HG03039 (cell line): ENCODE results near the gene LIPC.

ENCODE experiments used
- ATAC-seq: cut with Tn5 transposase; IDR thresholded peaks from one replicate; pipeline ENCODE4 v1.9.1; 2021; ENCODE audit warnings: mild to moderate bottlenecking, moderate library complexity; ENCODE audit not compliant: unreplicated experiment

LIPC gene

GRCh38 chr15:58433597-58434333, 2.0 kb downstream of the LIPC start:
- ATAC-seq = no peak

GRCh38 chr15:58434334-58434875, 2.6 kb downstream of the LIPC start:
- no peak for ATAC-seq

DNA sequence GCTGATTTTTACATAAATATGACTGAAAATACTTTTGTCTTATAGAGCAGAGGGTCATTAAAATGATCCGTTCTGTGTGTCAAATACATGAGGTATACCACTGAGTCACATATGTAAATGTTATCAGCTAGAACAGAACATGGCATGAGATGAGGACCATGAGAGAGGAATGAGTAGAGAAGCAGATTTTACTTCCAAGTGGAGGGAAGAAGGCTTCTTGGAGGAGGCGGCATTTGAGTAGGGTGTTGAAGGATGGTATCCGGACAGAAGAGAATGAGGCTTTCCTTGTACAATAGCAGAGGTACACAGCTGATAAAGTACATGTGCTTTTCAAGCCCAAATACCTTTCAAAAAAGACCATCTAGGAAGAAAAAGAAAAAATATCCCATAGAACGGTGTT, 4.8 kb downstream of the LIPC start:
- no peak for ATAC-seq

- ATAC-seq = no peak
Measured at GRCh38 chr15:58437531-58438105, 5.8 kb downstream of the LIPC start.

- no peak for ATAC-seq
Measured at GRCh38 chr15:58438111-58438510, 6.3 kb downstream of the LIPC start.

GRCh38 chr15:58438956-58439355, 7.2 kb downstream of the LIPC start:
- ATAC-seq = no peak

DNA sequence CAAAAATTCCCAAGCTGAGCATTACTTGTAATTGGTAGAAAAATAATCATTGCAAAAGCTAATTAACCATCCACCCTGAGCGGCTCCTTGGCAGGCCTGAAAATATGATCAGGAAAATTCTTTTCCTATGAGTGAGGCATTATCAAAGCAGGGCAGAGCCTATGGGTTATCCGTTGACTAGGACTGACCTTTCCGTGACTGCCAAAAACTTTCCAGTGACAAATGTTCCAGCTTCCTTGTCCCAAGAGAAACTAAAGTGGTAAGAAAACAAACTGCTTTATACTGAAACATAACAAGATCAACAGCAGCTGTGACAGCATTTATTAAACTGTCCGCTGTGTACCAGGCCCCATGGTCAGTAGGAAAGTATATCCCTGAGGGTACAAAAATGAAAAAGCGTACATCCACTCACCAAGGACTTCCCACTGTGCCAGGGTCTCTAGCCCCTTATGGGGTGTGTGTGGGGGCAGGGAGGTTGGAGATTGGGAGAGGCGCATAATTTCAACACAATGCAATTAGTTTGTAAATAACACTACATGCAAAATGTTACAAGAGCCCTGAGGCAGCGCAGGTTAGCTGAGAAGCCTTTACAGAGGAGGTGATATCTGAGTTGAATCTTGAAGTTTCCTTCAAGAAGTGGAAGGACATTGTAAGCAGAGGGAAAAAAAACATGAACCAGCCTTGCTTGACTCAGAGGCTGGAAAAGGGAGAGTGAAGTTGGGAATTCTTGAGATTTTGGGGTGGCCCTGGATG, 8.5 kb downstream of the LIPC start:
- ATAC-seq = no peak

DNA sequence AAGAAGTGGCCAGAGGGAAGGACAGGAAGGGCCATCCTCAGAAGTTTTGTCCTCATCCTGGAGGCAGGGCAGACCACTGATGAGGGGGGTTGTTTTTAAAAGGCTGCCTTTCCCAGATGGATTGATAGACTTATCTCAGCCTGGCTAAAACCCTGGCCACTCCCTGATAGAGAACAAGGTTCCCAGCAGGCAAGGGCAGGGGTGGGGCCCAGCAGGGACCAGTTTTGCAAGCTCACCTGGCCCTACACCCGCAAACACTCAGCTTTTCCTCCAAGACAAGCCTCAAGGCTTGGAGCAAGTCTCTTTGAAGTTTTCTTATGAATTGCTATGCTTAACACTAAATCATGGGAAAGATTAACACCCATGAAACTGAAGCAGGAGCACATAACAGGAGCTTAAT, 9.1 kb downstream of the LIPC start:
- ATAC-seq = no peak

GRCh38 chr15:58441376-58442070, 9.7 kb downstream of the LIPC start:
- no peak for ATAC-seq

DNA sequence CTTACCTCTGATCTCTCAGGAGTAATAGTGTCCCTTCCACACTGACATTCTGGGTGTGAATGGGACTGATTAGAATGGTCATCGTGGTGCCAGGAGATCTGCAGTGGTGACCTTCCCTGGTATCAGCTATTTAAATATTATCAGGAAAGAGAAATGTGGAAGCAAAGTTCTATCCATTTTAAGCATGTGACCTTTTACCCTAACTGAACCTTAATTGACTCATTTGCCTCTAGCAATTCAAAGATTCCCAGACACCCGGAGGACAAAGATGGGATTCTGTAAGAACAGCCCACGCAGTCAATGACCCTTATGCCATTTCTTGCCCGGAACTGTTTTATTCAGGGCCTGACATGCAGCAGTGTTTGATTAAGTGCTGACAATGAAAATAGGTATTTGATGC, 10.3 kb downstream of the LIPC start:
- ATAC-seq = no peak

DNA sequence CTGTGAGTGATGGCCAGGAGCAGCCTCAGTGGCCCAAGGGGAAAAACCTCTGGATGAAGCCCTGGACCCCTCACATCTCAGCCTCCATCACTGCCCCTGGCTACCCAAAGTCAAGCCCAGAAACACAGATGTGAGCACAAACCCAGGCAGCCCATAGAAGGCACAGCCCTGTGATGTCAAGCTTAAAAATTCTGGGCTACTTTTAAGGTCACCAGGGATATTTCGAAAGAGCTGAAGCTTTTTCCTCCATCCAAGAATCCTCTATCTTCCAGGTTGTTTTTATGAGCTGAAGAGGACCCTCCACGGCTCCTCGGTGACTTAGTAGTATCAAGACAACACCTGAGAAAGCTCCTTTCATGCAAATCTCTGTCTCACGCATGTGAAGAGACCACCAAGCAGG, 11.5 kb downstream of the LIPC start:
- no peak for ATAC-seq

DNA sequence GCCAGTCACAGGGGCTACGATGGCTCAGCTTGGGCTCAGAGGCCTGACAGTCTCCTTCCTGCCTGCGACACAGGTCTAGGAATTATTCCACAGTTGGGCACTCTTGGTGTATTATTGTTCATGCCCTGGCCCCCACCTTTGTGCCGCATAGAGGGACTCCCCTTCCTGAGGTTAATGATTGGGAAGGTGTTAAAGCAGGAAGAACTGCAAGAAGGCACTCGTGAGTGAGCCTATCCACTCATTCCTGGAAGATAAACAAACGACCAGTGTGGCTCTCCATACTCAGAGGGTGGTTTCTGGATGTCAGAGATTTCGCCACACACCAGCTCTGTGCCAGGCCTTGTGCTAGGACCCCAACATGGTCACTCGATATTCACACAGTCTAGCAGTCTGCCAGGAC, 12.3 kb downstream of the LIPC start:
- ATAC-seq = no peak

GRCh38 chr15:58444658-58445332, 13.0 kb downstream of the LIPC start:
- ATAC-seq = no peak

DNA sequence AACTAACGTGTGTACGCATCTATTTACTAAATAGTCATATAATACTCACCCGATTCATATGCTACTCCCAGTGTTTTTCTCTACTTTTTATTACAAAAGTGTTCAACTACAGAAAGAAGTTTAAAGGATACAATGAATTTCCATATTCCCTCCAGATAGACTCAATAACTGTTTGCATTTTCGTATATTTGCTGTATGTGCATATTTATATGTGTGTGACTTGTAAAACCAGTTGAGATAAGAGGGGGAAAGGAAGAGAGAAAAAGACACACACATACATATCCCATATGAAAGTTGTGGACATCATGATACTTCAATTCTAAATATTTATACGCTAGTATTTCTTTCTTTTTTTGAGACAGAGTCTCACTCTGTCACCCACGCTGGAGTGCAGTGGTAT, 14.1 kb downstream of the LIPC start:
- ATAC-seq = no peak

GRCh38 chr15:58446521-58446920, 14.7 kb downstream of the LIPC start:
- no peak for ATAC-seq

DNA sequence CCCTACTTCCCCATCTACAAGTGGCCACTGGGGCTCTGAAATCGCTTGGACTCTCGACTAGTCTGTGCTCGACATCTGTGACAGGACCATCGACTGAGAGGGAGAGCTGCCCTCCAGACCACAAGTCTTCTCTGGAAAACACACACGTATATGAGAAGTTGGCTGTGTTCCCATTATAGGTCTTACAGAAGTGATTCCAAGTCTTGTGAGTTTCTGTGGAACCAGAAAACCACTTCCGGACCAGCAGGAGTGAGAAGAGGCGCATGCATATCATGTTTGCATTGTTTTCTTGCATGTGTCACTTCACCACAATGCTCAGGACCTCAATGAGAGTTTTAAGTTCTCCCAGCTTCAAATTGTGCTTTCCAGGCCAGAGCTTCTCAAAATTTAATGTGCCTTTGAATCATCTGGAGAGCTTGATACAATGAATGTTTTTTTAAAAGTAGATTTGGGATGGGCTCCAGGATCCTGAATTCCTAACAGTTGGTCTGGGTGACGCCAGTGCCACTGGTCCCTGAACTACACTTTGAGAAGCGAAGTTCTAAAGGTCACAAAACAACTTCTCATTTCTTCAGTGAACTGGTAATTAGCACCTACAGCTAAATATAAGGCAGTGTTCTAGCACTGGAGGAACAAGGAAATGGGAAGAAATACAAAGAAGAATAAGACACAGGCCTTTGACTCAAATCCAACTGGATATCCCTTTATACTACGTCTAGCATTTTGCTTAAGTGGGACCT, 15.7 kb downstream of the LIPC start:
- ATAC-seq = no peak

- no peak for ATAC-seq
Measured at GRCh38 chr15:58448331-58448730, 16.5 kb downstream of the LIPC start.

DNA sequence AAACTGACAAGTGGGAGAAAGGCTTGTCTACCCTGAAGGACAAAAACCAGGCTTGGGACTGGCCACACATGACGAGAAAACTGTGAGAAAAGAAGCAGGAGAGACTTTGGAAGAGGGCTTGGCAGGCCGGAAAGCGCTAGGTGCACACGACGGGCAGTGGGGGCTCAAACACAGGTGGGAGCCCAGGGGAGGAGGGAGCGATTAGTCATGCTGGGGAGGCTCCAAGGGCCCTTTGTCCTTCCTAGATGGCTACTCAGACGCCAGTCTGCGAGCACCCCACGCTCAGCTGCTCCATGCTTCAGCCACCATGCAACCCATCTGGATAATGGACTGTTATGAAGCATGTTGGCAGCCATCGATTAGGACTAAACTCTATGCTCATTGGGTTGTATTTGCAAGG, 17.1 kb downstream of the LIPC start:
- no peak for ATAC-seq

DNA sequence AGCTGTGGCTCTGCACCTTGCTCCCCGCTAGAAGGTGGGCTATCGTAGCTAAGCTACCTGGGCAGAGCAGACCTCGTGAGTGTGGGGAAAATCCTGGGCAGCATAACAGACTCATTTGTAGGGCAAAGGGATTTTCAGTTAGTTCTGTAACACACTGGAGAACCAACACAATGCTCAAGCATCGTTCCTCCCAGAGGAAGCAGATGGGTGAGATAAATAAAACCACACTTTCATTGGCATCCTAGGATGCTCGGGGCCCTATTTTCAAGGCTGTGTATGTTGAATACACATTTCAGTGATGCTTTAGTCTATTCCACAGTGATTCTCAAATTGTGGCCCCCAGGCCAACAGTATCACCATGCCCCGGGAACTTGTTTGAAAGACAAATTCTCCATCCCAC, 20.0 kb downstream of the LIPC start:
- no peak for ATAC-seq

GRCh38 chr15:58452775-58453174, 21.0 kb downstream of the LIPC start:
- ATAC-seq = no peak
